DMS53 treated with DMSO at 0.1 percent for 48 hours (cell line): ENCODE results near the gene PIGK.
A peak's percentile ranks its signal among the peaks of the same experiment; 100 is the strongest.
"Not testable (repeated sequence)": the region's sequence is repeated elsewhere in the genome, so short reads cannot be mapped to it uniquely, and the experiment has no call there.

ENCODE experiments used
- DNase-seq: peaks from one replicate; lab custom pipeline; 2025; ENCODE audit not compliant: unreplicated experiment; lab: John Stamatoyannopoulos, UW

Gene PIGK

GRCh38 chr1:77197351-77197750 lies 21.9 kb downstream of the PIGK start:
- DNase-seq: no peak

- DNase-seq: no peak
Measured at GRCh38 chr1:77193951-77194350, 25.3 kb downstream of the PIGK start.

GRCh38 chr1:77188770-77189169 lies 30.5 kb downstream of the PIGK start:
- DNase-seq: no peak

- DNase-seq: not testable (repeated sequence)
Measured at GRCh38 chr1:77186907-77187306, 32.3 kb downstream of the PIGK start.

- no peak for DNase-seq
Measured at GRCh38 chr1:77182083-77182482, 37.1 kb downstream of the PIGK start.

- DNase-seq: no peak
Measured at GRCh38 chr1:77179632-77180031, 39.6 kb downstream of the PIGK start.

GRCh38 chr1:77175230-77175844 lies 43.9 kb downstream of the PIGK start:
- no peak for DNase-seq

- no peak for DNase-seq
Measured at GRCh38 chr1:77170687-77171086, 48.5 kb downstream of the PIGK start.

GRCh38 chr1:77168358-77168757 lies 50.9 kb downstream of the PIGK start:
- no peak for DNase-seq

- no peak for DNase-seq
Measured at GRCh38 chr1:77164434-77164944, 54.7 kb downstream of the PIGK start.

- not testable (repeated sequence) for DNase-seq
Measured at GRCh38 chr1:77159706-77160105, 59.5 kb downstream of the PIGK start.

- DNase-seq: no peak
Measured at GRCh38 chr1:77156214-77156613, 63.0 kb downstream of the PIGK start.

GRCh38 chr1:77146270-77146669 lies 73.0 kb downstream of the PIGK start:
- no peak for DNase-seq

GRCh38 chr1:77143529-77144121 lies 75.6 kb downstream of the PIGK start:
- peak; percentile 42 for DNase-seq

- DNase-seq: no peak
Measured at GRCh38 chr1:77139389-77139788, 79.8 kb downstream of the PIGK start.

GRCh38 chr1:77134359-77134758 lies 84.9 kb downstream of the PIGK start:
- DNase-seq: no peak

- no peak for DNase-seq
Measured at GRCh38 chr1:77133731-77134358, 85.4 kb downstream of the PIGK start.

GRCh38 chr1:77126307-77126706 lies 92.9 kb downstream of the PIGK start:
- DNase-seq: peak; percentile 74

- no peak for DNase-seq
Measured at GRCh38 chr1:77121503-77121902, 97.7 kb downstream of the PIGK start.

GRCh38 chr1:77120950-77121349 lies 98.3 kb downstream of the PIGK start:
- DNase-seq: no peak

GRCh38 chr1:77118712-77119111 lies 100.5 kb downstream of the PIGK start:
- no peak for DNase-seq

GRCh38 chr1:77104672-77105071 lies 114.6 kb downstream of the PIGK start:
- DNase-seq: no peak
